ENCODE data around the gene PHLDA3.

- TF ChIP-seq, protein P1, sequence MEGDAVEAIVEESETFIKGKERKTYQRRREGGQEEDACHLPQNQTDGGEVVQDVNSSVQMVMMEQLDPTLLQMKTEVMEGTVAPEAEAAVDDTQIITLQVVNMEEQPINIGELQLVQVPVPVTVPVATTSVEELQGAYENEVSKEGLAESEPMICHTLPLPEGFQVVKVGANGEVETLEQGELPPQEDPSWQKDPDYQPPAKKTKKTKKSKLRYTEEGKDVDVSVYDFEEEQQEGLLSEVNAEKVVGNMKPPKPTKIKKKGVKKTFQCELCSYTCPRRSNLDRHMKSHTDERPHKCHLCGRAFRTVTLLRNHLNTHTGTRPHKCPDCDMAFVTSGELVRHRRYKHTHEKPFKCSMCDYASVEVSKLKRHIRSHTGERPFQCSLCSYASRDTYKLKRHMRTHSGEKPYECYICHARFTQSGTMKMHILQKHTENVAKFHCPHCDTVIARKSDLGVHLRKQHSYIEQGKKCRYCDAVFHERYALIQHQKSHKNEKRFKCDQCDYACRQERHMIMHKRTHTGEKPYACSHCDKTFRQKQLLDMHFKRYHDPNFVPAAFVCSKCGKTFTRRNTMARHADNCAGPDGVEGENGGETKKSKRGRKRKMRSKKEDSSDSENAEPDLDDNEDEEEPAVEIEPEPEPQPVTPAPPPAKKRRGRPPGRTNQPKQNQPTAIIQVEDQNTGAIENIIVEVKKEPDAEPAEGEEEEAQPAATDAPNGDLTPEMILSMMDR (IDR thresholded peaks at IDR 0.05; ENCODE audit: insufficient read depth, low read depth, low read length) = no peak
- no peak for TF ChIP-seq EZH2 (IDR thresholded peaks at IDR 0.05; ENCODE audit: insufficient read depth, low read length)
Measured at GRCh38 chr1:201476670-201477344, 7.8 kb upstream of the PHLDA3 start.

Data from astrocyte (in vitro differentiated cells and primary cell).